Testis (tissue), 2 donors: Measurements from ENCODE around the gene GAREM2.

ENCODE experiments used
- CTCF ChIP-seq, 3 experiments: fragments of 450-650 bp in 2 of 3; fragments of 200-600 bp in 1 of 3; sonication (generic) in 1 of 3; IDR thresholded peaks; one replicate each; pipeline ENCODE4 v1.5.1; 2016 to 2019; ENCODE audit warnings: antibody characterized with exemption in 3 of 3, mild to moderate bottlenecking in 2 of 3, moderate library complexity in 1 of 3
- POLR2A ChIP-seq: fragments of 450-650 bp; IDR thresholded peaks from one replicate; pipeline ENCODE4 v1.6.1; 2017; ENCODE audit warnings: antibody characterized with exemption, mild to moderate bottlenecking, moderate library complexity

- TF ChIP-seq CTCF (IDR thresholded peaks at IDR 0.05) (no peak), POLR2A (no peak)
These were observed 18.6 kb downstream of the GAREM2 start for GRCh38 chr2:26191316-26192159.
